ENCODE measurements around the gene RBM17. TPM values are rescaled to one million over a fixed set of nuclear protein-coding genes. Genes with fewer than 3 reads are reported as not detected.
A peak's percentile ranks its signal among the peaks of the same experiment; 100 is the strongest.

RBM17 gene
- total and polyA plus RNA-seq, 10 of the 15 experiments (the other 5 are each of a cell fraction or from before 2014, with no cell fraction given), result 28.4 to 181 (median 83.9) TPM

GRCh38 chr10:6144406-6145165, 55.8 kb downstream of the RBM17 start (continued):
- TF ChIP-seq CHD1 (IDR thresholded peaks at IDR 0.05; ENCODE audit: low read depth, low read length) (no peak), TAF1 (IDR thresholded peaks at IDR 0.05; ENCODE audit: borderline replicate concordance, low read depth, low read length) (no peak; the same call in 1 of the 2 replicates), MXI1 (IDR thresholded peaks at IDR 0.05; ENCODE audit: low read depth, low read length) (no peak), ESRRA (IDR thresholded peaks at IDR 0.05; ENCODE audit: low read length) (no peak), USF1 (IDR thresholded peaks at IDR 0.05; ENCODE audit: borderline replicate concordance, extremely low read length, insufficient read depth, low read depth, low read length) (no peak), ETV6 (conservative IDR thresholded peaks at IDR 0.05 in 1 of 2, IDR thresholded peaks at IDR 0.05 in 1 of 2; ENCODE audit: borderline replicate concordance in 1 of 2, low read depth in 1 of 2) (no peak), IRF3 (IDR thresholded peaks at IDR 0.05) (no peak), MYB (IDR thresholded peaks at IDR 0.05; ENCODE audit: borderline replicate concordance, low read depth, low read length) (no peak), DPF2 (IDR thresholded peaks at IDR 0.05) (peak; percentile 89), TCF12 (IDR thresholded peaks at IDR 0.05; ENCODE audit: low read depth, low read length) (0 out of 2 replicates have a peak, but pooled peaks have one; percentile 8), TARDBP (IDR thresholded peaks at IDR 0.05; ENCODE audit: borderline replicate concordance) (no peak), RCOR1 (conservative IDR thresholded peaks at IDR 0.05; ENCODE audit: low read depth, low read length) (no peak), ATF3 (IDR thresholded peaks at IDR 0.05; ENCODE audit: borderline replicate concordance, extremely low read depth, low read depth, low read length) (no peak), NKRF (conservative IDR thresholded peaks at IDR 0.05) (peak; percentile 67), HCFC1 (IDR thresholded peaks at IDR 0.05; ENCODE audit: low read length) (no peak), NRF1 (conservative IDR thresholded peaks at IDR 0.05; ENCODE audit: low read depth, low read length) (no peak), MEF2B (IDR thresholded peaks at IDR 0.05; ENCODE audit: partially characterized antibody, poor library complexity, severe bottlenecking) (peak; percentile 22), YY1 (IDR thresholded peaks at IDR 0.05; ENCODE audit: low read depth, low read length) (no peak)
- TF ChIP-seq, protein P1, sequence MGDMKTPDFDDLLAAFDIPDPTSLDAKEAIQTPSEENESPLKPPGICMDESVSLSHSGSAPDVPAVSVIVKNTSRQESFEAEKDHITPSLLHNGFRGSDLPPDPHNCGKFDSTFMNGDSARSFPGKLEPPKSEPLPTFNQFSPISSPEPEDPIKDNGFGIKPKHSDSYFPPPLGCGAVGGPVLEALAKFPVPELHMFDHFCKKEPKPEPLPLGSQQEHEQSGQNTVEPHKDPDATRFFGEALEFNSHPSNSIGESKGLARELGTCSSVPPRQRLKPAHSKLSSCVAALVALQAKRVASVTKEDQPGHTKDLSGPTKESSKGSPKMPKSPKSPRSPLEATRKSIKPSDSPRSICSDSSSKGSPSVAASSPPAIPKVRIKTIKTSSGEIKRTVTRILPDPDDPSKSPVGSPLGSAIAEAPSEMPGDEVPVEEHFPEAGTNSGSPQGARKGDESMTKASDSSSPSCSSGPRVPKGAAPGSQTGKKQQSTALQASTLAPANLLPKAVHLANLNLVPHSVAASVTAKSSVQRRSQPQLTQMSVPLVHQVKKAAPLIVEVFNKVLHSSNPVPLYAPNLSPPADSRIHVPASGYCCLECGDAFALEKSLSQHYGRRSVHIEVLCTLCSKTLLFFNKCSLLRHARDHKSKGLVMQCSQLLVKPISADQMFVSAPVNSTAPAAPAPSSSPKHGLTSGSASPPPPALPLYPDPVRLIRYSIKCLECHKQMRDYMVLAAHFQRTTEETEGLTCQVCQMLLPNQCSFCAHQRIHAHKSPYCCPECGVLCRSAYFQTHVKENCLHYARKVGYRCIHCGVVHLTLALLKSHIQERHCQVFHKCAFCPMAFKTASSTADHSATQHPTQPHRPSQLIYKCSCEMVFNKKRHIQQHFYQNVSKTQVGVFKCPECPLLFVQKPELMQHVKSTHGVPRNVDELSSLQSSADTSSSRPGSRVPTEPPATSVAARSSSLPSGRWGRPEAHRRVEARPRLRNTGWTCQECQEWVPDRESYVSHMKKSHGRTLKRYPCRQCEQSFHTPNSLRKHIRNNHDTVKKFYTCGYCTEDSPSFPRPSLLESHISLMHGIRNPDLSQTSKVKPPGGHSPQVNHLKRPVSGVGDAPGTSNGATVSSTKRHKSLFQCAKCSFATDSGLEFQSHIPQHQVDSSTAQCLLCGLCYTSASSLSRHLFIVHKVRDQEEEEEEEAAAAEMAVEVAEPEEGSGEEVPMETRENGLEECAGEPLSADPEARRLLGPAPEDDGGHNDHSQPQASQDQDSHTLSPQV (IDR thresholded peaks at IDR 0.05), result 0 out of 2 replicates have a peak, but pooled peaks have one; percentile 48
